ENCODE measurements around the gene RAB11FIP4. TPM values are rescaled to one million over a fixed set of nuclear protein-coding genes. Genes with fewer than 3 reads are reported as not detected.

Gene RAB11FIP4
- total RNA-seq, 1 experiment from 2014 or later, result 2.8 TPM

GRCh38 chr17:31456814-31457213 lies 65.3 kb downstream of the RAB11FIP4 start:
- TF ChIP-seq, protein P1, sequence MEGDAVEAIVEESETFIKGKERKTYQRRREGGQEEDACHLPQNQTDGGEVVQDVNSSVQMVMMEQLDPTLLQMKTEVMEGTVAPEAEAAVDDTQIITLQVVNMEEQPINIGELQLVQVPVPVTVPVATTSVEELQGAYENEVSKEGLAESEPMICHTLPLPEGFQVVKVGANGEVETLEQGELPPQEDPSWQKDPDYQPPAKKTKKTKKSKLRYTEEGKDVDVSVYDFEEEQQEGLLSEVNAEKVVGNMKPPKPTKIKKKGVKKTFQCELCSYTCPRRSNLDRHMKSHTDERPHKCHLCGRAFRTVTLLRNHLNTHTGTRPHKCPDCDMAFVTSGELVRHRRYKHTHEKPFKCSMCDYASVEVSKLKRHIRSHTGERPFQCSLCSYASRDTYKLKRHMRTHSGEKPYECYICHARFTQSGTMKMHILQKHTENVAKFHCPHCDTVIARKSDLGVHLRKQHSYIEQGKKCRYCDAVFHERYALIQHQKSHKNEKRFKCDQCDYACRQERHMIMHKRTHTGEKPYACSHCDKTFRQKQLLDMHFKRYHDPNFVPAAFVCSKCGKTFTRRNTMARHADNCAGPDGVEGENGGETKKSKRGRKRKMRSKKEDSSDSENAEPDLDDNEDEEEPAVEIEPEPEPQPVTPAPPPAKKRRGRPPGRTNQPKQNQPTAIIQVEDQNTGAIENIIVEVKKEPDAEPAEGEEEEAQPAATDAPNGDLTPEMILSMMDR (IDR thresholded peaks at IDR 0.05; ENCODE audit: unreplicated experiment), result no peak
- H3K4me1 Mint-ChIP-seq (ENCODE audit: insufficient read depth, unreplicated experiment), result no peaks in the 10 kb centered on the region
- H3K27me3 Mint-ChIP-seq (ENCODE audit: insufficient read depth, unreplicated experiment), result peaks cover 9% of the 10 kb centered on the region
- H3K36me3 Mint-ChIP-seq (ENCODE audit: insufficient read depth, unreplicated experiment), result no peaks in the 10 kb centered on the region
- DNase-seq (ENCODE audit: unreplicated experiment), result no peak
- CTCF ChIA-PET, result interaction anchor here (1.3 kb wide), 1 partner anchor 19 kb away, joined by 4 read pairs; no protein-coding TSS in a partner anchor
- no TSS peak for BruUV-seq (replicated peaks)
- no peak overlapping the region for H3K27ac Mint-ChIP-seq (ENCODE audit: low read depth, unreplicated experiment)
- no peak overlapping the region for H3K4me3 Mint-ChIP-seq (ENCODE audit: unreplicated experiment)
- H3K9me3 Mint-ChIP-seq (ENCODE audit: unreplicated experiment), result no peaks in the 10 kb centered on the region
- intact Hi-C loops (cut with micrococcal nuclease), result no loop called here
- POLR2A ChIA-PET, result no interaction called here

GRCh38 chr17:31457391-31458234 lies 66.1 kb downstream of the RAB11FIP4 start:
- DNase-seq (ENCODE audit: unreplicated experiment), result no peak
- intact Hi-C loops (cut with micrococcal nuclease), result no loop called here
- TF ChIP-seq, protein P1 (IDR thresholded peaks at IDR 0.05; ENCODE audit: unreplicated experiment), result no peak
- Mint-ChIP-seq H3K27ac (ENCODE audit: low read depth, unreplicated experiment) (no peak overlapping the region), H3K4me1 (ENCODE audit: insufficient read depth, unreplicated experiment) (no peaks in the 10 kb centered on the region), H3K27me3 (ENCODE audit: insufficient read depth, unreplicated experiment) (peaks cover 9% of the 10 kb centered on the region), H3K4me3 (ENCODE audit: unreplicated experiment) (no peak overlapping the region), H3K36me3 (ENCODE audit: insufficient read depth, unreplicated experiment) (no peaks in the 10 kb centered on the region), H3K9me3 (ENCODE audit: unreplicated experiment) (no peaks in the 10 kb centered on the region)
- CTCF ChIA-PET, result interaction anchor here (0.6 to 1.0 kb wide), 3 partner anchors 15 to 384 kb away, joined by 3 to 4 read pairs (median 3); no protein-coding TSS in a partner anchor
- POLR2A ChIA-PET, result no interaction called here
- no TSS peak for BruUV-seq (replicated peaks)

DNA sequence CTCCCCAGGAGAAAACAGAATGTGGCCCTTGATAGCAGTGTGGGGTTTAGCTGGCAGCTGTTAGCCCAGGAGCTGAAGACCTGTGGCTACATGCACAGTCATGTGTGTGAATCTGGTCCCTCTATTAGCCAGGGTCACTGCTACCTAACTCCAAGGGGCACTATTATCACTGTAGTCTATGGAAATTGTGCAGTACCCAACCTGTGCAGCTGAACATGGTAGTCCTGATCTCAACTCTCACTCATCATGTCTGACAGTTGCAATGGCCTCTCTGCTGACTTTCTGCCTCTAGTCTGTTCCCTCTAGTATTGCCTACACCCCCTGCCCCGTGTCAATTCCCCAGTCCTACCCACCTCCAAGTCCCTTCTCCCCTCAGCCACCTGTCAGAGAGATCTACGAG lies 67.4 kb downstream of the RAB11FIP4 start:
- ChIA-PET POLR2A (no interaction called here), CTCF (no interaction called here)
- Mint-ChIP-seq H3K4me3 (ENCODE audit: unreplicated experiment) (no peak overlapping the region), H3K27me3 (ENCODE audit: insufficient read depth, unreplicated experiment) (peaks cover 9% of the 10 kb centered on the region), H3K27ac (ENCODE audit: low read depth, unreplicated experiment) (no peak overlapping the region), H3K9me3 (ENCODE audit: unreplicated experiment) (no peaks in the 10 kb centered on the region), H3K4me1 (ENCODE audit: insufficient read depth, unreplicated experiment) (no peaks in the 10 kb centered on the region), H3K36me3 (ENCODE audit: insufficient read depth, unreplicated experiment) (no peaks in the 10 kb centered on the region)
- no peak for DNase-seq (ENCODE audit: unreplicated experiment)
- TF ChIP-seq, protein P1 (IDR thresholded peaks at IDR 0.05; ENCODE audit: unreplicated experiment), result no peak
- intact Hi-C loops (cut with micrococcal nuclease), result no loop called here
- no TSS peak for BruUV-seq (replicated peaks)

DNA sequence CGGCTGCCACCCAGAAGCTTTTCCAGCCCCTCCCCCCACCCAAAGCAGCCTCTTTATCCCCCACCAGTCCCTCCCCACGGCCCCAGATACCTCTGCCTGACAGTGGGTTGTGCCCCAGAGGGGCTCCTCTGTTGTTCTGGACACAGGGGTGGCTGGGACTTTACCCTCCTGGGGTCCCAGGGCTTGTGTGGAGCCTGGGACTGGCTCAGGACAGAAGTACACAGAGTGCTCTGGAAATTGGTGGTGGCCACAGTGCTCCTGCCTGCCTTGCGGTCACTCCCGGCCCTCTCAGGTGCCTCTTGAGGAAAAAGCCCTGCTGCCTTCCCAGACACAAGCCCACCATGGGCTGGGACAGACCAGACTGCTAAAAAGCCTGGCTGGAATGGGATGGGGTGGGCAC lies 68.2 kb downstream of the RAB11FIP4 start:
- no TSS peak for BruUV-seq (replicated peaks)
- CTCF ChIA-PET, result interaction anchor here (1.5 kb wide), 1 partner anchor 23 kb away, joined by 3 read pairs; no protein-coding TSS in a partner anchor
- H3K9me3 Mint-ChIP-seq (ENCODE audit: unreplicated experiment), result no peaks in the 10 kb centered on the region
- peaks cover 9% of the 10 kb centered on the region for H3K27me3 Mint-ChIP-seq (ENCODE audit: insufficient read depth, unreplicated experiment)
- intact Hi-C loops (cut with micrococcal nuclease), result no loop called here
- no peak overlapping the region for H3K27ac Mint-ChIP-seq (ENCODE audit: low read depth, unreplicated experiment)
- POLR2A ChIA-PET, result no interaction called here
- H3K4me3 Mint-ChIP-seq (ENCODE audit: unreplicated experiment), result no peak overlapping the region
- no peaks in the 10 kb centered on the region for H3K4me1 Mint-ChIP-seq (ENCODE audit: insufficient read depth, unreplicated experiment)
- no peak for DNase-seq (ENCODE audit: unreplicated experiment)
- no peaks in the 10 kb centered on the region for H3K36me3 Mint-ChIP-seq (ENCODE audit: insufficient read depth, unreplicated experiment)
- TF ChIP-seq, protein P1 (IDR thresholded peaks at IDR 0.05; ENCODE audit: unreplicated experiment), result no peak

Data from MCF 10A (cell line).